Hippocampal formation (tissue), 2 donors: Measurements from ENCODE around the gene SPATA31D1.
A peak's percentile ranks its signal among the peaks of the same experiment; 100 is the strongest.

Source experiments
- DNase-seq, 2 donors: peaks; one replicate each; lab custom pipeline; 2025; lab: John Stamatoyannopoulos, UW

Gene SPATA31D1

GRCh38 chr9:82022121-82022520 lies 33.5 kb downstream of the SPATA31D1 start:
- peak in 1 of 2 donors; percentile 5 for DNase-seq

GRCh38 chr9:82024908-82025307 lies 36.3 kb downstream of the SPATA31D1 start:
- no peak for DNase-seq

- peak; percentile 14 to 50 for DNase-seq
Observed at GRCh38 chr9:82031538-82032280, 43.1 kb downstream of the SPATA31D1 start.

- DNase-seq: no peak
Observed at GRCh38 chr9:82034956-82035731, 46.6 kb downstream of the SPATA31D1 start.

- no peak for DNase-seq
Observed at GRCh38 chr9:82036086-82036485, 47.5 kb downstream of the SPATA31D1 start.

GRCh38 chr9:82037126-82037525 lies 48.6 kb downstream of the SPATA31D1 start:
- DNase-seq: no peak

- no peak for DNase-seq
Observed at GRCh38 chr9:82038897-82039296, 50.3 kb downstream of the SPATA31D1 start.
